ENCODE measurements around the gene PCBD1. TPM values are rescaled to one million over a fixed set of nuclear protein-coding genes. Genes with fewer than 3 reads are reported as not detected.

The PCBD1 gene
- total RNA-seq, 1 donor from 2014 or later = 34.6 TPM

GRCh38 chr10:70916241-70916640 is 27.9 kb upstream of the PCBD1 start:
- Mint-ChIP-seq H3K27ac (peak overlapping the region; percentile 68), H3K4me1 (peaks cover 12% of the 10 kb centered on the region), H3K4me3 (no peak overlapping the region), H3K9me3 (no peaks in the 10 kb centered on the region), H3K27me3 (ENCODE audit: insufficient read depth, low read depth) (peaks cover 8% of the 10 kb centered on the region), H3K36me3 (peaks cover 2% of the 10 kb centered on the region)
- no peak overlapping the region for H2AFZ ChIP-seq (replicated peaks)
- no peak overlapping the region for H3K9ac ChIP-seq
- H3K27ac ChIP-seq = no peak overlapping the region
- no peaks in the 10 kb centered on the region for H3F3A ChIP-seq (ENCODE audit: low read depth)
- no peaks in the 10 kb centered on the region for H3K27me3 ChIP-seq
- no peak overlapping the region for H3K4me3 ChIP-seq
- TF ChIP-seq EZH2phosphoT487 (IDR thresholded peaks at IDR 0.05) = no peak
- no peak for TF ChIP-seq EZH2 (IDR thresholded peaks at IDR 0.05)
- TF ChIP-seq CTCF (IDR thresholded peaks at IDR 0.05) = no peak
- no peak overlapping the region for H3K4me2 ChIP-seq
- H3K4me1 ChIP-seq = peaks cover 7% of the 10 kb centered on the region
- DNase-seq (ENCODE audit: low spot score) = no peak
- no peaks in the 10 kb centered on the region for H4K20me1 ChIP-seq (ENCODE audit: low read depth)
- H3K79me2 ChIP-seq (ENCODE audit: low read depth) = no peaks in the 10 kb centered on the region
- no peaks in the 10 kb centered on the region for H3K36me3 ChIP-seq
- H3K9me3 ChIP-seq (ENCODE audit: low read depth) = no peaks in the 10 kb centered on the region

DNA sequence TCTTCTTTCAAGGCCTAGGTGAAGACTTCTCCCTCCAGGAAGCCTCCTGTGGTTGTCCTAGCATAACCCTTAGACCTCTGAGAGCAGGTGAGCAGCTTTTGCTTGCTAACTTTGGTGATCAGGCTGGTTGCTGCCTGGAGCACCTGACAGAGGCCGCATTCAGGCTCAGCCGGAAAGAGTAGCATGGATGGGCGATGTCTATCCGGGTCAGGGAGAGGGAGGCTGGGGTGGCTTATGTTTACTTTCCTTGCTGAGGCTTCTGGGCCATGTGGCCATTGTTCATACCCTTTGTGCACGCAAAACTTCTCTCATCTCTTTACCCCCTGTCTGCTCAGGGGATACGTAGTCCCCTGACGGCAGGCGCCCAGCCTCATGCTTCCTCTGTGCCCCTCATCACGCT is 27.4 kb upstream of the PCBD1 start:
- H3K36me3 ChIP-seq = no peaks in the 10 kb centered on the region
- no peaks in the 10 kb centered on the region for H3K9me3 Mint-ChIP-seq
- H2AFZ ChIP-seq (replicated peaks) = no peak overlapping the region
- peaks cover 10% of the 10 kb centered on the region for H3K27me3 Mint-ChIP-seq (ENCODE audit: insufficient read depth, low read depth)
- H4K20me1 ChIP-seq (ENCODE audit: low read depth) = no peaks in the 10 kb centered on the region
- H3K4me3 ChIP-seq = no peak overlapping the region
- H3K27ac ChIP-seq = no peak overlapping the region
- peaks cover 7% of the 10 kb centered on the region for H3K4me1 ChIP-seq
- H3K79me2 ChIP-seq (ENCODE audit: low read depth) = no peaks in the 10 kb centered on the region
- peak overlapping the region; percentile 68 for H3K27ac Mint-ChIP-seq
- no peak overlapping the region for H3K4me2 ChIP-seq
- TF ChIP-seq EZH2phosphoT487 (IDR thresholded peaks at IDR 0.05) (no peak), EZH2 (IDR thresholded peaks at IDR 0.05) (no peak), CTCF (IDR thresholded peaks at IDR 0.05) (no peak)
- no peaks in the 10 kb centered on the region for H3F3A ChIP-seq (ENCODE audit: low read depth)
- H3K4me1 Mint-ChIP-seq = peaks cover 12% of the 10 kb centered on the region
- no peaks in the 10 kb centered on the region for H3K27me3 ChIP-seq
- peaks cover 2% of the 10 kb centered on the region for H3K36me3 Mint-ChIP-seq
- no peak overlapping the region for H3K4me3 Mint-ChIP-seq
- H3K9me3 ChIP-seq (ENCODE audit: low read depth) = no peaks in the 10 kb centered on the region
- H3K9ac ChIP-seq = no peak overlapping the region
- no peak for DNase-seq (ENCODE audit: low spot score)

GRCh38 chr10:70915206-70915605 is 26.8 kb upstream of the PCBD1 start:
- H3K4me3 Mint-ChIP-seq = no peak overlapping the region
- TF ChIP-seq EZH2 (IDR thresholded peaks at IDR 0.05) (no peak), EZH2phosphoT487 (IDR thresholded peaks at IDR 0.05) (no peak), CTCF (IDR thresholded peaks at IDR 0.05) (no peak)

More at GRCh38 chr10:70915206-70915605, 26.8 kb upstream of the PCBD1 start:
- H3K36me3 Mint-ChIP-seq = peaks cover 2% of the 10 kb centered on the region
- Histone ChIP-seq H3K79me2 (ENCODE audit: low read depth) (no peaks in the 10 kb centered on the region), H3K27me3 (no peaks in the 10 kb centered on the region), H3K4me1 (peaks cover 7% of the 10 kb centered on the region), H3K4me3 (no peak overlapping the region), H3K9ac (no peak overlapping the region), H3F3A (ENCODE audit: low read depth) (no peaks in the 10 kb centered on the region), H3K4me2 (no peak overlapping the region), H3K9me3 (ENCODE audit: low read depth) (no peaks in the 10 kb centered on the region), H3K27ac (no peak overlapping the region), H4K20me1 (ENCODE audit: low read depth) (no peaks in the 10 kb centered on the region), H2AFZ (replicated peaks) (no peak overlapping the region), H3K36me3 (no peaks in the 10 kb centered on the region)
- H3K27me3 Mint-ChIP-seq (ENCODE audit: insufficient read depth, low read depth) = peaks cover 10% of the 10 kb centered on the region
- DNase-seq (ENCODE audit: low spot score) = no peak
- H3K9me3 Mint-ChIP-seq = no peaks in the 10 kb centered on the region
- H3K4me1 Mint-ChIP-seq = peaks cover 12% of the 10 kb centered on the region
- H3K27ac Mint-ChIP-seq = no peak overlapping the region

All from neural progenitor cell (in vitro differentiated cells).